ENCODE measurements around the gene ADCY5. TPM values are rescaled to one million over a fixed set of nuclear protein-coding genes. Genes with fewer than 3 reads are reported as not detected.

The ADCY5 gene
- total RNA-seq, 1 donor from 2014 or later = 6.8 TPM

DNA sequence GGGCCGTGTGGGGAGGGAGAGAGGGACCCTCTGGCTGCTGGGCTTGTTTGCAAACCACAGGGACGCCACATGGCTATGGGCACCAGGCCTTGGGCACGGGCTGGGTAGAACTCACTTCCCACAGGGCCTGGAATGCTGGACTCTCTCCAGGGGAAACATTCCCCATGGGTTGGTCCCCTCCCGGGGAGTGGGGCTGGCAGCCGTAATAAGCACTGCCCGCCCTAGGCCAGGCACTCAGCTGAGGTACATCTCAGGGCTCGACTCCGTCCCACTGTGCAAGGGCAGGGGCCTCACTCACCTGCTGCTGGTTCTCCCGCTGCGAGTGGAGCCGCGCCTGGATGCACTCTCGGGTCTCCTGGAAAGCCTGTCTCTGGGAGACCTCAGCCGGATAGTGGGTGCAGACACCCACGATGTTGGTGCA is 96.7 kb downstream of the ADCY5 start:
- no peak overlapping the region for H3K27ac Mint-ChIP-seq
- H3K4me3 Mint-ChIP-seq = no peak overlapping the region
- peaks cover 8% of the 10 kb centered on the region for H3K9me3 Mint-ChIP-seq
- H3K36me3 Mint-ChIP-seq = no peaks in the 10 kb centered on the region
- H3K27me3 Mint-ChIP-seq (ENCODE audit: low read depth) = peaks cover 61% of the 10 kb centered on the region
- no peak for DNase-seq (ENCODE audit: low spot score in 2 of 2, unreplicated experiment in 2 of 2)
- no peaks in the 10 kb centered on the region for H3K4me1 Mint-ChIP-seq
- TF ChIP-seq, protein P1, sequence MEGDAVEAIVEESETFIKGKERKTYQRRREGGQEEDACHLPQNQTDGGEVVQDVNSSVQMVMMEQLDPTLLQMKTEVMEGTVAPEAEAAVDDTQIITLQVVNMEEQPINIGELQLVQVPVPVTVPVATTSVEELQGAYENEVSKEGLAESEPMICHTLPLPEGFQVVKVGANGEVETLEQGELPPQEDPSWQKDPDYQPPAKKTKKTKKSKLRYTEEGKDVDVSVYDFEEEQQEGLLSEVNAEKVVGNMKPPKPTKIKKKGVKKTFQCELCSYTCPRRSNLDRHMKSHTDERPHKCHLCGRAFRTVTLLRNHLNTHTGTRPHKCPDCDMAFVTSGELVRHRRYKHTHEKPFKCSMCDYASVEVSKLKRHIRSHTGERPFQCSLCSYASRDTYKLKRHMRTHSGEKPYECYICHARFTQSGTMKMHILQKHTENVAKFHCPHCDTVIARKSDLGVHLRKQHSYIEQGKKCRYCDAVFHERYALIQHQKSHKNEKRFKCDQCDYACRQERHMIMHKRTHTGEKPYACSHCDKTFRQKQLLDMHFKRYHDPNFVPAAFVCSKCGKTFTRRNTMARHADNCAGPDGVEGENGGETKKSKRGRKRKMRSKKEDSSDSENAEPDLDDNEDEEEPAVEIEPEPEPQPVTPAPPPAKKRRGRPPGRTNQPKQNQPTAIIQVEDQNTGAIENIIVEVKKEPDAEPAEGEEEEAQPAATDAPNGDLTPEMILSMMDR (IDR thresholded peaks at IDR 0.05; ENCODE audit: unreplicated experiment) = no peak

DNA sequence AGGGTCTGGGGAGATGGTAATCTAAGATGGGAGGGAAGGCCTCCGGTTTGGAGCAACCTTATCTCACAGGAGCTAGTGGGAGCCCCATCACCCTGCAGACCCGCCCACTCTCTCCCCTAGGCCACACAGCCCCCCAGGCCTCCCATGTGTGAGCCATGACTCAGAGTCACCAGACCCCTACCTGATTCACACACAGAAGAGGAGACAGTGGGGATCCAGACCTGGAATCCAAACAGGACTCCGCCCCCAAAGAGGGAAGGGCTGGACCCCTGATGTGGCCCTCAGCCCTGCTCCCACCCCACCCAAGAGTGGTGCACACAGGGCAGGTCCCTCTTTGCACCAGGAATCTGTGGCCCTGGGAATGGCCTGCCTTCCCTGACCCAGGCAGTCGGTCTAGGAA is 97.4 kb downstream of the ADCY5 start:
- no peak overlapping the region for H3K27ac Mint-ChIP-seq
- no peaks in the 10 kb centered on the region for H3K36me3 Mint-ChIP-seq
- TF ChIP-seq, protein P1 (IDR thresholded peaks at IDR 0.05; ENCODE audit: unreplicated experiment) = no peak
- no peak overlapping the region for H3K4me3 Mint-ChIP-seq
- peaks cover 59% of the 10 kb centered on the region for H3K27me3 Mint-ChIP-seq (ENCODE audit: low read depth)
- H3K9me3 Mint-ChIP-seq = peaks cover 8% of the 10 kb centered on the region
- H3K4me1 Mint-ChIP-seq = no peaks in the 10 kb centered on the region
- DNase-seq (ENCODE audit: low spot score in 2 of 2, unreplicated experiment in 2 of 2) = no peak

DNA sequence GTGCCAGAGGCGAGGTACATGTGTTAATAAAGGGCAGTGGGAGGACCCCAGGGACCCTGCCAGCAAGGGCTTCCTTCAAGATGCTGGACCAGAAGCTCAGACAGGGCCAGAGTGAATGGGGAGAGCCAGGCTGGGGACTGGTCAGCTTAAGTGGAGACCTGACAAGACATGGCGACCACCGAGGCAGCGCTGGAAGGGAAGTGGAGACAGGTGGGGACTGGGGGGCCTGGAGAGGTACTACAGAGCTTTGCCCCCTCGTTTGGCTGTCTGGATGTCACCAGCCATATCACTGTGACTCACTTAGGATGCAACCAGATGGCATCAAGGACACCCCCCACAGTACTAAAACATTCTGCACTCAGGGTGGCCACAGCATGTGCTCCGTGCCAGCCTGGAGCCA is 97.9 kb downstream of the ADCY5 start:
- TF ChIP-seq, protein P1 (IDR thresholded peaks at IDR 0.05; ENCODE audit: unreplicated experiment) = no peak
- H3K4me3 Mint-ChIP-seq = no peak overlapping the region
- H3K27ac Mint-ChIP-seq = no peak overlapping the region
- no peaks in the 10 kb centered on the region for H3K36me3 Mint-ChIP-seq
- H3K27me3 Mint-ChIP-seq (ENCODE audit: low read depth) = peaks cover 57% of the 10 kb centered on the region
- no peak for DNase-seq (ENCODE audit: low spot score in 2 of 2, unreplicated experiment in 2 of 2)
- H3K4me1 Mint-ChIP-seq = no peaks in the 10 kb centered on the region
- H3K9me3 Mint-ChIP-seq = peaks cover 8% of the 10 kb centered on the region

DNA sequence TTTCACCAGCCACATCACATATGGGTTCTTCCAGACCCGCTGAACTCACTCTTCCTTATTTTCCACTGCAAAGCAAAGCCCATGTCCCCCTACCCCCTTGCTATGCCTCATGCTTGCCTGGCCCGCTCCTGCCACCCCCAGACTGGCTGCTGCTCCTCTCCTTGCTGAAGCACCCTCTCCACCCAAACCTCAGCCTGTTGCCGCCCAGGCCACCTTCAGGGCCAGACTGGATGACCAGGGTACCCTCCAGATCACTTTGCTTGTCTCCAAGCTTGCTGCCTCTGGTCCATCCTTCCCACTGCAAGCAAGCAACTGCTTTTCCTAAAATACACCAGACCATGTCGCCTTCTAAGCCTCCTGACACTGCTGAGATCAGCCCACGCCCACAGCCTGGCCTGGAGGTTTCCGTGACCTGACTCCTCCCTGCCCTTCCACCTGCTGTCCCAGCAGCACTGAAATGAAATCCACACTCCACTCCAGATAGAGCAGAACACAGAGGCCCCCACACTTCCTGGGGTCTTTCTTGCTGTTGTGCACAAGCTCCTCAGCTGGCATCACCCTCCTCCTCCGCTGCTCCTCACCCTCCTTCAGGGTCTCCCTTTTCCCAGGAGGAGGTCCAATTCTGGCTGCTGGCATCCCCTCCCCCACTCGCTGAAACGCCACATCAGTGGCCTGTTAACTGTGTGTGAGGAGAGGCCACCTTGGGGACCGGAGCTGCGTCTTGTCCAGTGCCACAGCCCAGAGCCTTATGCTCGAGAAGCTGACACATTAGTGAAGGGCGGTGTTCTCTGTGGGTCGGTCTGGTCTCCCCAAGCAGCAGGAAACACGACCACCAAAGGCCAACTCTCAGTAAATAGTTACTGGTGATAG is 99.1 kb downstream of the ADCY5 start:
- peaks cover 5% of the 10 kb centered on the region for H3K9me3 Mint-ChIP-seq
- no peaks in the 10 kb centered on the region for H3K4me1 Mint-ChIP-seq
- TF ChIP-seq, protein P1 (IDR thresholded peaks at IDR 0.05; ENCODE audit: unreplicated experiment) = no peak
- DNase-seq (ENCODE audit: low spot score in 2 of 2, unreplicated experiment in 2 of 2) = no peak
- no peak overlapping the region for H3K4me3 Mint-ChIP-seq
- peaks cover 55% of the 10 kb centered on the region for H3K27me3 Mint-ChIP-seq (ENCODE audit: low read depth)
- H3K36me3 Mint-ChIP-seq = no peaks in the 10 kb centered on the region
- no peak overlapping the region for H3K27ac Mint-ChIP-seq

DNA sequence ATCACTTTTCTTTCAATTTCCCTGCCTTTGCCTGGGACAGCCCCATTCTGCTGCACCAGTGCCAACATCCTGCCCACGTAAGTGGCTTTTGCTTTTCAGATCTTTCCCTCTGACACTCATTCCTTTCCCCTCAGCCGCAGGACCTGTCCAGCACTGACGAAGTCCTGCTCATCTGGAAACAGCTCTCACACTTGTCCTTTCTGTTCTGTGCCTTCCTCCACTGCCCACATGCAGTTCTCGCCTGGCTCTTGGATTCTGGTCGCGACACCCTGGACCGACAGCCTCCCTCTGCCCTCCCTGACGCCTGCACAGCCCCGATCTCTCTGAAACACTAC is 99.7 kb downstream of the ADCY5 start:
- TF ChIP-seq, protein P1 (IDR thresholded peaks at IDR 0.05; ENCODE audit: unreplicated experiment) = no peak
- Mint-ChIP-seq H3K27ac (no peak overlapping the region), H3K4me3 (no peak overlapping the region), H3K36me3 (no peaks in the 10 kb centered on the region), H3K4me1 (peaks cover under 1% of the 10 kb centered on the region), H3K27me3 (ENCODE audit: low read depth) (peaks cover 51% of the 10 kb centered on the region), H3K9me3 (peaks cover under 1% of the 10 kb centered on the region)
- DNase-seq (ENCODE audit: low spot score in 2 of 2, unreplicated experiment in 2 of 2) = no peak
